ENCODE data around the gene ZNF217.
"Not testable (repeated sequence)": the region's sequence is repeated elsewhere in the genome, so short reads cannot be mapped to it uniquely, and the experiment has no call there.

The ZNF217 gene

DNA sequence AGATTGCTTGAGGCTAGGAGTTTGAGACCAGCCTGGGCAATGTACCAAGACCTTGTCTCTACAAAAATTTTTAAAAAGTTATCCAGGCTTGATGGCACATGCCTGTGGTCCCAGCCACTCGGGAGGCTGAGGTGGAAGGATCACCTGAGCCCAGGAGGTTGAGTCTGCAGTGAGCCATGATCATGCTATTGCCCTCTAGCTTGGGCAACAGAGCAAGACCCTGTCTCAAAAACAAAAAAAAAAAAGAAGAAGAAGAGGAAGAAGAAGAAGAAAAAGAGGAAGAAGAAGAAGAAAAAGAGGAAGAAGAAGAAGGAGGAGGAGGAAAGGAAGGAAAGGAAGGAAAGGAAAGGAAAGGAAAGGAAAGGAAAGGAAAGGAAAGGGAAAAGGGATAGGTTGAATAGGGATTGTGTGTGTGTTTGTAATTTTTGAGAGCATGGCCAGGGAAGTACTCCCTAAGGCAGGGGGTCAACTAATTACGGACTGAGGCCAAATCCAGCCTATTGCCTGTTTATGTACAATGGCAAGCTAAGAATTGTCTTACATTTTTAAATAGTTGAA lies 43.0 kb upstream of the ZNF217 start:
- no peaks in the 10 kb centered on the region for H3K36me3 ChIP-seq
- no peaks in the 10 kb centered on the region for H3K9me3 ChIP-seq (ENCODE audit: severe bottlenecking)
- no peak for DNase-seq
- no peaks in the 10 kb centered on the region for H3K27me3 ChIP-seq (ENCODE audit: insufficient read depth, low read depth, severe bottlenecking)
- TF ChIP-seq, protein P1, sequence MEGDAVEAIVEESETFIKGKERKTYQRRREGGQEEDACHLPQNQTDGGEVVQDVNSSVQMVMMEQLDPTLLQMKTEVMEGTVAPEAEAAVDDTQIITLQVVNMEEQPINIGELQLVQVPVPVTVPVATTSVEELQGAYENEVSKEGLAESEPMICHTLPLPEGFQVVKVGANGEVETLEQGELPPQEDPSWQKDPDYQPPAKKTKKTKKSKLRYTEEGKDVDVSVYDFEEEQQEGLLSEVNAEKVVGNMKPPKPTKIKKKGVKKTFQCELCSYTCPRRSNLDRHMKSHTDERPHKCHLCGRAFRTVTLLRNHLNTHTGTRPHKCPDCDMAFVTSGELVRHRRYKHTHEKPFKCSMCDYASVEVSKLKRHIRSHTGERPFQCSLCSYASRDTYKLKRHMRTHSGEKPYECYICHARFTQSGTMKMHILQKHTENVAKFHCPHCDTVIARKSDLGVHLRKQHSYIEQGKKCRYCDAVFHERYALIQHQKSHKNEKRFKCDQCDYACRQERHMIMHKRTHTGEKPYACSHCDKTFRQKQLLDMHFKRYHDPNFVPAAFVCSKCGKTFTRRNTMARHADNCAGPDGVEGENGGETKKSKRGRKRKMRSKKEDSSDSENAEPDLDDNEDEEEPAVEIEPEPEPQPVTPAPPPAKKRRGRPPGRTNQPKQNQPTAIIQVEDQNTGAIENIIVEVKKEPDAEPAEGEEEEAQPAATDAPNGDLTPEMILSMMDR (IDR thresholded peaks at IDR 0.05; ENCODE audit: low read depth, low read length): no peak
- no peak overlapping the region for H3K4me3 ChIP-seq (ENCODE audit: low read depth, low read length)
- no peak overlapping the region for H3K27ac ChIP-seq

DNA sequence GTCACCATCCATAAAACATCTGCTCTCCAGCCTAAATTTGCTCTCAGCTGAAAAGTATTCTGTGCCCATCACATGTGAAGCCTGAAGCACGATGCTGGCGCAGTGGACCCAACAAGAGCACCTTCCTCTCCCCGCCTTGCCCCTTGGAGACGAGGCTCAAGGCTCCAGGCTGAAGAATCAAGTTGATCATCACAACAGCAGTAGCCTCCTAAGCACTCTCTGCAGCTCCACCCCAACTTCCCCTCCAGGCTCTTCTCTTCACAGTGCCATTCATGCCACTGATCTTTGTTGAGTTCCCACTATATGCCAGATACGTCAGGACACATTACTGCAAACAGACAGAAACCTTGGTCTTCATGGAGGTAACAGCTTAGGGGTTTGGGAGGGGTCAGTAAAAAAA lies 41.6 kb upstream of the ZNF217 start:
- Histone ChIP-seq H3K9me3 (ENCODE audit: severe bottlenecking) (no peaks in the 10 kb centered on the region), H3K36me3 (no peaks in the 10 kb centered on the region), H3K27ac (no peak overlapping the region), H3K4me3 (ENCODE audit: low read depth, low read length) (no peak overlapping the region), H3K27me3 (ENCODE audit: insufficient read depth, low read depth, severe bottlenecking) (no peaks in the 10 kb centered on the region)
- TF ChIP-seq, protein P1 (IDR thresholded peaks at IDR 0.05; ENCODE audit: low read depth, low read length): no peak
- DNase-seq: no peak

DNA sequence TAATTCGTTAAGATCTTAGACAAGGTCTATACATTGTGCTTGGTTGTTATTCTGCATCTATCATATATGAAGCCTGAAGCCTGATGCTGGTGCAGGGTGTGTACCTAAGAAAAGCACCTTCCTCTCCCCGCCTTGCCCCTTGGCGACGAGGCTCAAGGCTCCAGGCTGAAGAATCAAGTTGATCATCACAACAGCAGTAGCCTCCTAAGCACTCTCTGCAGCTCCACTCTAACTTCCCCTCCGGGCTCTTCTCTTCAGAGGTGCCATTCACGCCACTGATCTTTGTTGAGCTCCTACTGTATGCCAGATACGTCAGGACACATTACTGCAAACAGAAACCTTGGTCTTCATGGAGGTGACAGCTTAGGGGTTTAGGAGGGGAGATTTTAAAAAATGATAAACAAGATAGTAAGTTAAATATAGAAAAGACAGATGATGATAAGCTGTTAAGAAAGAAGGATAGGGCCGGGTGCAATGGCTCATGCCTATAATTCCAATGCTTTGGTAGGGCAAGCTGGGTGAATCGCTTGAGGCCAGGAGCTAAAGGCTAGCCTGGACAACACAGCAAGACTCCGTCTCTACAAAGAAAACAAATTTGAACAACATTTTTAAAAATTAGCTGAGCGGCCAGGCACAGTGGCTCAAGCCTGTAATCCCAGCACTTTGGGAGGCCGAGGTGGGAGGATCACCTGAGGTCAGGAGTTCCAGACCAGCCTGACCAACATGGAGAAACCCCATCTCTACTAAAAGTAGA lies 38.4 kb upstream of the ZNF217 start:
- TF ChIP-seq, protein P1 (IDR thresholded peaks at IDR 0.05; ENCODE audit: low read depth, low read length): no peak
- Histone ChIP-seq H3K9me3 (ENCODE audit: severe bottlenecking) (no peaks in the 10 kb centered on the region), H3K4me3 (ENCODE audit: low read depth, low read length) (no peak overlapping the region), H3K27me3 (ENCODE audit: insufficient read depth, low read depth, severe bottlenecking) (no peaks in the 10 kb centered on the region), H3K36me3 (no peaks in the 10 kb centered on the region), H3K27ac (no peak overlapping the region)
- DNase-seq: no peak

DNA sequence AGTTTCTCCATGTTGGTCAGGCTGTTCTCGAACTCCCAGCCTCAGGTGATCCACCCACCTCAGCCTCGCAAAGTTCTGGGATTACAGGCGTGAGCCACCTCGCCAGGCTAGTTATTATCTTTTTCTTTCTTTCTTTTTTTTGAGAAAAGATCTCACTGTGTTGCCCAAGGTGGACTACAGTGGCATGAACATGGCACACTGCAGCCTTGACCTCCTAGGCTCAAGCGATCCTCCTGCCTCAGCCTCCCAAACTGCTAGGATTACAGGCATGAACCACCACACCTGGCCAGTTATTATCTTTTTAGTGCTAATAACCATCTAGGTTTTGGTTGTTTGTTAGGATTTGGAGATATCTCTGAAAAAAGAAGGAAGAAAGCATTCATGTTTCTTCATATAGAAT lies 35.8 kb upstream of the ZNF217 start:
- Histone ChIP-seq H3K9me3 (ENCODE audit: severe bottlenecking) (no peaks in the 10 kb centered on the region), H3K4me3 (ENCODE audit: low read depth, low read length) (no peak overlapping the region), H3K36me3 (no peaks in the 10 kb centered on the region), H3K27me3 (ENCODE audit: insufficient read depth, low read depth, severe bottlenecking) (no peaks in the 10 kb centered on the region), H3K27ac (no peak overlapping the region)
- TF ChIP-seq, protein P1 (IDR thresholded peaks at IDR 0.05; ENCODE audit: low read depth, low read length): no peak
- DNase-seq: no peak

DNA sequence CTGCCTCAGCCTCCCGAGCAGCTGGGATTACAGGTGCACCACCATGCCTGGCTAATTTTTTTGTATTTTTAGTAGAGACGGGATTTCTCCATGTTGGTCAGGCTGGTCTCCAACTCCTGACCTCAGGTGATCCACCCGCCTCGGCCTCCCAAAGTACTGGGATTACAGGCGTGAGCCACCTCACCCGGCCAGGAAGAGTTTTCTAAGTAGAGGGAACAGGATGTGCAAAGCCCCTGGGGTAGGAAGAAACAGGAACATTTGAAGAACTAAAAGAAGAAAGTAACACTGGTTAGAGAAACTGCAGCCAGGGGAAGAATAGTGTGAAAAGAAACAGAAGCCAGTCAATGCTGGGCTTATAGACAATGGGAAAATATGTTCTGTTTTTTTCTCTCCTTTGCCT lies 35.1 kb upstream of the ZNF217 start:
- not testable (repeated sequence) for H3K27ac ChIP-seq; H3K27me3 ChIP-seq (ENCODE audit: insufficient read depth, low read depth, severe bottlenecking); DNase-seq; H3K9me3 ChIP-seq (ENCODE audit: severe bottlenecking); H3K4me3 ChIP-seq (ENCODE audit: low read depth, low read length); H3K36me3 ChIP-seq

DNA sequence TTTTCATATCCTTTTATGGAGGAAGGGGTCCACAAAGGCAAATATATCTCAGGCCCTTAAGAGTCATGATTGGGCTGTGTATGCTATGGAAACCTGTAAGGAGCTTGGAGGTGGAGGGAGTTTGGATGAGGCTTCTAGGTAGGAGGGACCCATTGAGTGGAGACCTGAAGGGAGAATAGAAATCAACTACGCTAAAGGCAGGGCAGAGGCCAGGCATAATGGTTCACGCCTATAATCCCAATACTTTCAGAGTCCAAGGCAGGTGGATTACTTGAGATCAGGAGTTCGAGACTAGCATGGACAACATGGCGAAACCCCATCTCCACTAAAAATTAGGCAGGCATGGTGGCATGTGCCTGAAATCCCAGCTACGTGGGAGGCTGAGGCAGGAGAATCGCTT lies 34.4 kb upstream of the ZNF217 start:
- Histone ChIP-seq H3K4me3 (ENCODE audit: low read depth, low read length) (no peak overlapping the region), H3K27me3 (ENCODE audit: insufficient read depth, low read depth, severe bottlenecking) (no peaks in the 10 kb centered on the region), H3K9me3 (ENCODE audit: severe bottlenecking) (no peaks in the 10 kb centered on the region), H3K27ac (no peak overlapping the region), H3K36me3 (no peaks in the 10 kb centered on the region)
- DNase-seq: no peak
- TF ChIP-seq, protein P1 (IDR thresholded peaks at IDR 0.05; ENCODE audit: low read depth, low read length): no peak

DNA sequence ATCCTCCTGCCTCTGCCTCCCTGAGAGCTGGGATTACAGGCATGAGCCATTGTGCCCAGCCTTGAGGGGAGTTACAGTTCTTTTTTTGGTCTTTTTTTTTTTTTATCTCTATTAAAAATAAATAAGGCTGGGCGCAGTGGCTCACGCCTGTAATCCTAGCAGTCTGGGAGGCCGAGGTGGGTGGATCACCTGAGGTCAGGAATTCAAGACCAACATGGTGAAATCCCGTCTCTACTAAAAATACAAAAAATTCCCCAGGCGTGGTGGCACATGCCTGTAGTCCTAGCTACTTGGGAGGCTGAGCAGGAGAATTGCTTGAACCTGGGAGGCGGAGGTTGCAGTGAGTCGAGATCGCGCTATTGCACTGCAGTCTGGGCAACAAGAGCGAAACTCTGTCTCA lies 33.4 kb upstream of the ZNF217 start:
- not testable (repeated sequence) for H3K27ac ChIP-seq; H3K27me3 ChIP-seq (ENCODE audit: insufficient read depth, low read depth, severe bottlenecking); H3K9me3 ChIP-seq (ENCODE audit: severe bottlenecking); DNase-seq; H3K4me3 ChIP-seq (ENCODE audit: low read depth, low read length); H3K36me3 ChIP-seq

All from WERI-Rb-1 (cell line).